Upper lobe of right lung (tissue), 1 donor: ENCODE results near the gene ERC2. TPM values are rescaled to one million over a fixed set of nuclear protein-coding genes. Genes with fewer than 3 reads are reported as not detected.

Source experiments
- ATAC-seq: fragments of 200-7000 bp; cut with Tn5 transposase; one replicate; pipeline ENCODE4 v1.9.1; 2020; ENCODE audit warnings: mild to moderate bottlenecking, moderate library complexity
- DNase-seq: peaks from one replicate; pipeline ENCODE4 v3.0.0-alpha.2; 2020
- H3K27ac ChIP-seq: fragments of 200-600 bp; one replicate; pipeline ENCODE4 v1.8.0; 2022
- H3K27me3 ChIP-seq: fragments of 200-600 bp; one replicate; pipeline ENCODE4 v1.8.0; 2022; ENCODE audit warnings: mild to moderate bottlenecking
- H3K36me3 ChIP-seq: fragments of 200-600 bp; one replicate; pipeline ENCODE4 v1.8.0; 2022
- H3K4me1 ChIP-seq: fragments of 200-600 bp; one replicate; pipeline ENCODE4 v1.8.0; 2022
- H3K4me3 ChIP-seq: fragments of 200-600 bp; one replicate; pipeline ENCODE4 v1.8.0; 2022; ENCODE audit warnings: mild to moderate bottlenecking
- H3K9me3 ChIP-seq: fragments of 200-600 bp; one replicate; pipeline ENCODE4 v1.8.0; 2022
- intact Hi-C: fragments of 100-400 bp; cut with DNase I; formaldehyde crosslinking; loops from one replicate; pipeline ENCODE4 v1.11.0; 2022
- total RNA-seq: library from RNA; stranded (reverse); fragmentation: NEBNext Ultra II Directional; extraction: Animal tissue kit (Norgen Biotek cat#: 25700); gene quantifications from one replicate; pipeline ENCODE4 v1.2.1, GENCODE V29; 2021
- TF ChIP-seq, protein P1 (sequence below): fragments of 200-600 bp; IDR thresholded peaks from one replicate; pipeline ENCODE4 v1.8.0; 2022; ENCODE audit warnings: antibody characterized with exemption
- donor health status: DM: no; HTN: yes; CAD: no; lungs with severe emphysema.

ERC2 gene
- total RNA-seq, 1 donor from 2014 or later, result 1.4 TPM

DNA sequence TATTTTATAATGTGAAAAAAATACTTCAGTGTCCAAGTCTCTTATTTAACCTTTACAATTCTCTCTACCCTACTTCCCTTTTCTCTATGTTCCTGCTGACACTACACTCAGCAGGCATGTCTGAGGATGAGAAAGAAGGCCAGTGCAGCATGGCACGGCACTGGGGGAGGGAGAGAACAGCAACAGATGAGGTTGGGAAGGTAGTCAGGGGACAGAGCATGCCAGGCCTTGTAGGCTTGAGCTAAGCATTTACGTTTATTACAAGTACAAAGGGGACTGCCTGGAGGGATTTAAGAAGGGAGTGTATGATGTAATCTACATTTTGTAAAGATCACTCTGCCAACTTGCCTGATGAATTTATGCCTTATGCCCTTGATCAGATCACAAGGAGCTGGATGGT, 863.9 kb downstream of the ERC2 start:
- TF ChIP-seq, protein P1, sequence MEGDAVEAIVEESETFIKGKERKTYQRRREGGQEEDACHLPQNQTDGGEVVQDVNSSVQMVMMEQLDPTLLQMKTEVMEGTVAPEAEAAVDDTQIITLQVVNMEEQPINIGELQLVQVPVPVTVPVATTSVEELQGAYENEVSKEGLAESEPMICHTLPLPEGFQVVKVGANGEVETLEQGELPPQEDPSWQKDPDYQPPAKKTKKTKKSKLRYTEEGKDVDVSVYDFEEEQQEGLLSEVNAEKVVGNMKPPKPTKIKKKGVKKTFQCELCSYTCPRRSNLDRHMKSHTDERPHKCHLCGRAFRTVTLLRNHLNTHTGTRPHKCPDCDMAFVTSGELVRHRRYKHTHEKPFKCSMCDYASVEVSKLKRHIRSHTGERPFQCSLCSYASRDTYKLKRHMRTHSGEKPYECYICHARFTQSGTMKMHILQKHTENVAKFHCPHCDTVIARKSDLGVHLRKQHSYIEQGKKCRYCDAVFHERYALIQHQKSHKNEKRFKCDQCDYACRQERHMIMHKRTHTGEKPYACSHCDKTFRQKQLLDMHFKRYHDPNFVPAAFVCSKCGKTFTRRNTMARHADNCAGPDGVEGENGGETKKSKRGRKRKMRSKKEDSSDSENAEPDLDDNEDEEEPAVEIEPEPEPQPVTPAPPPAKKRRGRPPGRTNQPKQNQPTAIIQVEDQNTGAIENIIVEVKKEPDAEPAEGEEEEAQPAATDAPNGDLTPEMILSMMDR, result no peak
- H3K36me3 ChIP-seq, result no peaks in the 10 kb centered on the region
- intact Hi-C loops, result no loop called here
- ATAC-seq (no peak), DNase-seq (no peak)
- H3K4me3 ChIP-seq, result no peak overlapping the region
- no peaks in the 10 kb centered on the region for H3K9me3 ChIP-seq
- H3K4me1 ChIP-seq, result no peaks in the 10 kb centered on the region
- H3K27ac ChIP-seq, result no peak overlapping the region
- no peaks in the 10 kb centered on the region for H3K27me3 ChIP-seq

DNA sequence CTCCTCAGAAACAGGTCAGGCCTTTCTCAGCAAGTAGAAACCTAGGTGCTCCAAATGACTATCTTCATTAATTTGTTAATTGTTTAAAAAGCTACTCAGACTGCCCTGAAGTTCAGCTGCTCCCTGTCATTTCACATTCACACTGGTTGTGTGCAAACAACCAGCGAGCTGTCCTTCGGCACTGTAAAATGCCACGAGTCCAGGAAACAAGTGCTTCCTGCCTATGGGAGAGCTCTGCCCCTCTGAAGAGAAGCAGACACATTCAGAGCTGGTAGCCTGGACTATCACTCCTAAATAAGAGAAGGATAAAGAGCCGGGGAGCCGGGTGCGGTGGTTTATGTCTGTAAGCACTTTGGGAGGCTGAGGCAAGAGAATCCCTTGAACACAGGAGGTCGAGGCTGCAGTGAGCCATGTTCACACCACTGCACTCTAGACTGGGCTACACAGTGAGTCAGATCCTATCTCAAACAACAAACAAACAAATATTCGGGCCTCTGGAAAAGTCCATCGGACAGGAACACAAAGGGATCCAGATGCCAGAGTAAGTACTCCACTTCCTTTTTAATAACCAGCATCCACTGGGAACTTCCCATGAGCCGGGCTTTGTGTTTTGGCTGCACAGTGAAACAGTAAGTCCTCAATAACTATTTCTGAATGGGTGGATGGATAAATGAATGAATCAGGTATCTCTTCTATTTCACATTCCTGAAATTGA, 866.7 kb downstream of the ERC2 start:
- H3K27ac ChIP-seq, result no peak overlapping the region
- H3K4me1 ChIP-seq, result no peaks in the 10 kb centered on the region
- ATAC-seq (no peak), DNase-seq (no peak)
- TF ChIP-seq, protein P1, result no peak
- intact Hi-C loops, result no loop called here
- H3K27me3 ChIP-seq, result no peaks in the 10 kb centered on the region
- no peaks in the 10 kb centered on the region for H3K36me3 ChIP-seq
- H3K4me3 ChIP-seq, result no peak overlapping the region
- no peaks in the 10 kb centered on the region for H3K9me3 ChIP-seq

DNA sequence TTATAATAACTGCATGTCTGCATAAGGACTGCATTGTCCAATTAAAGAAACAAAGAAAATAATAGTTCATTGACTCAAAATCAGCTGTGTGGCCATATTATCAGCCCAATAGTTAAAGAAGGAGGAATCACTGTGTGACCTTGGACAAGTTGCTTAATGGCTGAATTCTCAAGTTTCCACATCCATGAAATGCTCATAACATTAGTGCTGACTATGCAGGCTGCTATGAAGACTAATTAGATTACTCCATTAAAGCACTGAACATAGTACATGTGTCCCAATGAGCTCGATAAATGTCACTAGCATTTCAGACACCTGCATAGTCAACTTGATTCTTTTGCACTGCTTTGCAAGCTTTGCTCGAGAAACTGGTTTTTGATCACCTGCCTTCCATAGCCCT, 870.0 kb downstream of the ERC2 start:
- H3K27me3 ChIP-seq, result no peaks in the 10 kb centered on the region
- H3K9me3 ChIP-seq, result no peaks in the 10 kb centered on the region
- no peak overlapping the region for H3K4me3 ChIP-seq
- no peak overlapping the region for H3K27ac ChIP-seq
- H3K36me3 ChIP-seq, result no peaks in the 10 kb centered on the region
- no peaks in the 10 kb centered on the region for H3K4me1 ChIP-seq
- DNase-seq, result no peak
- no peak for ATAC-seq
- TF ChIP-seq, protein P1, result no peak
- intact Hi-C loops, result no loop called here

DNA sequence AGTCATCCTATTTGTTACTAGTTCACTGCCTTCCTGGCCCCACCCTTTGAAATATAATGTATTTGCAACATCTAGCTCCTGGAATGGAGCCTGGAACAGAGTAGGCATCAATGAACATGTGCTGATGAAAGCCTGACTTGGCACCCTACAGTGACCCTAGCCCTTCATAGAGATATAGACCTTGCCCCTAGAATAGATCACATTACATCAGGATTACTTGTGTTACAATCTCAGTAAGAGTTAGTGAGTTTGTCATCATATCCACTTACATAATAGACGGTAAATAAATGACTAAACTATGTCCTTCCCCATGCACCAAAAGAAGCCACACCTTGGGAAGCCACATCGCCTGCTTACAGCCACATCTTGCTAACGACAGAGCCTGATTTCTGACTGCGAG, 870.6 kb downstream of the ERC2 start:
- TF ChIP-seq, protein P1, result no peak

DNA sequence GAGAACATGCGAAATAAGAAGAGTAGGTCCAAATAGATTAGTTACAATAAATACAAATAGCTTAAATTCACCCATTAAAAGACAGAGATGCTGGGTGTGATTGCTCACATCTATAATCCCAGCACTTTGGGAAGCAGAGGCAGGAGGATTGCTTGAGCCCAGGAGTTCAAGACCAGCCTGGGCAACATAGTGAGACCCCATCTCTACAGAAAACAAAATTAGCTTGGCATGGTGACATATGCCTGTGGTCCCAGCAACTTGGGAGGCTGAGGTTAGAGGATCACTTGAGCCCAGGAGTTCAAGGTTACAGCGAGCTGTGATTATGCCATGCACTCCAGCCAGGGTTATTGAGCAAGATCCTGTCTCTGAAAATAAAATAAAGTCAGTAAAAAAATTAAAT, 872.1 kb downstream of the ERC2 start:
- no peaks in the 10 kb centered on the region for H3K9me3 ChIP-seq
- H3K4me3 ChIP-seq, result no peak overlapping the region
- H3K4me1 ChIP-seq, result no peaks in the 10 kb centered on the region
- H3K36me3 ChIP-seq, result no peaks in the 10 kb centered on the region
- no peaks in the 10 kb centered on the region for H3K27me3 ChIP-seq
- TF ChIP-seq, protein P1, result no peak
- ATAC-seq (no peak), DNase-seq (no peak)
- intact Hi-C loops, result no loop called here
- no peak overlapping the region for H3K27ac ChIP-seq

More for the DNA sequence above, 870.6 kb downstream of the ERC2 start:
- Histone ChIP-seq H3K27me3 (no peaks in the 10 kb centered on the region), H3K36me3 (no peaks in the 10 kb centered on the region), H3K9me3 (no peaks in the 10 kb centered on the region), H3K27ac (no peak overlapping the region), H3K4me1 (no peaks in the 10 kb centered on the region), H3K4me3 (no peak overlapping the region)
- DNase-seq (no peak), ATAC-seq (no peak)
- intact Hi-C loops, result no loop called here

DNA sequence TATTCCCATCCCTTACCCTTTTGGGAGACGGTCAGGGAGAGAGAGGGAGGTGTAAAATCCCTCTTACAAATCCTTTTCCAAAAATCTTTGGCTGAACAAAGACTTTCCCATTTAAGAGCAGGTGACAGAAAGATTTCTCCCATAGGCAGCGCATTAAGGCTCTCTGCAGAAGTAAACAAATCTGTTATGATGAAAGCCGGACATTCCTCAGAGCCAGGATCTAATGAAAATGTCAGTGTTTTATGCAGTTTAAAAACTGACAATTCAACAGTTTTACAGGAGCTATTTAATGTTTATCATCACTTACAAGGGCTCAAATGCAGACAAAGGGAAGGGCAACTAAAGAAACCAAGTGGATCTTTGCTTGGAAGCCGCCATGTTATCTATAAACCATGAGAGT, 872.8 kb downstream of the ERC2 start:
- Histone ChIP-seq H3K4me1 (no peaks in the 10 kb centered on the region), H3K4me3 (no peak overlapping the region), H3K9me3 (no peaks in the 10 kb centered on the region), H3K27ac (no peak overlapping the region), H3K36me3 (no peaks in the 10 kb centered on the region), H3K27me3 (no peaks in the 10 kb centered on the region)
- ATAC-seq, result no peak
- TF ChIP-seq, protein P1, result no peak
- no peak for DNase-seq
- intact Hi-C loops, result no loop called here
